Measurements from ENCODE around the gene LAMTOR1.

The LAMTOR1 gene

DNA sequence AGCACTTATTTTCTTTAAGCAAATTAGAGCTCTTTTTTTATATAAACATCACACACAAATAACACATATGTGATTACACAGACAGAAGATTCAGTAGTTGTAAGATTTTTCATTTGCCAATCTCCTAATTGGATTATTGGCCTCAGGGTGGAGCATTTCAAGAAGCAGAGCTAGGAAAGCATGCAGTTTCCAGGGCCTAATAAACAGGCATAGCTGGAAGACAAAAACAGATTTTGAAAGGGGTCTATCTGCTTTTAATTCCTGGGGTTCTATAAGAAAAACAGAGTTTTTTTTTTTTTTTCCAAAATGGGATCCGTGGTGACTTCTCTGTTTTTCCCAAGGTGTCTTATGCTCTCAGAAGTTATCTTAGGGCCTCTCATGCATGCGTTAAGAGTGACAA, 24.8 kb upstream of the LAMTOR1 start:
- TF ChIP-seq CTCF (IDR thresholded peaks at IDR 0.05; ENCODE audit: low read depth, low read length), result no peak

DNA sequence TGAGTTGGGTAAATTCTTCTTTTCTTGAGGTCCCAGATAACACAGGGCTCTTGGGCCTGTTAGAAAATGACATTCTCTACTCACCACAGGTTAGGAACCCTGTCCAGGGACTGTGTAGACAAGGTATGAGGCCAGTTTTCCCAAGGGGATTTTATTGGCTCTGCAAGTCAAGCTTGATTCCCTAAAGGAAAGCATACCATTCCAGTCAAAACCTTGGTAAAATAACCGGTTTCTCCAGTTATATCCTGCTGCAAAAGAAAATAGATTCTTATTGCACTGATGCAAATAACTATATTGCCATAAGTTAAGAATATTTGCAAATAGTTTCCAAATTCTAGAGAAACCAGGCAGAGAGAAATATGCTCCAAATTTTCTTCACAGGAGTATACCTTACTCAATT, 22.9 kb upstream of the LAMTOR1 start:
- H3K4me3 ChIP-seq (ENCODE audit: low read depth, low read length), result no peak overlapping the region
- TF ChIP-seq CTCF (IDR thresholded peaks at IDR 0.05; ENCODE audit: low read depth, low read length), result no peak

More for the DNA sequence above, 24.8 kb upstream of the LAMTOR1 start:
- no peak overlapping the region for H3K4me3 ChIP-seq (ENCODE audit: low read depth, low read length)

GRCh38 chr11:72124046-72124445, 20.9 kb upstream of the LAMTOR1 start:
- no peak overlapping the region for H3K4me3 ChIP-seq (ENCODE audit: low read depth, low read length)
- no peak for TF ChIP-seq CTCF (IDR thresholded peaks at IDR 0.05; ENCODE audit: low read depth, low read length)

GRCh38 chr11:72123117-72123653, 20.1 kb upstream of the LAMTOR1 start:
- H3K4me3 ChIP-seq (ENCODE audit: low read depth, low read length), result no peak overlapping the region
- TF ChIP-seq CTCF (IDR thresholded peaks at IDR 0.05; ENCODE audit: low read depth, low read length), result no peak

- H3K4me3 ChIP-seq (ENCODE audit: low read depth, low read length), result no peak overlapping the region
- no peak for TF ChIP-seq CTCF (IDR thresholded peaks at IDR 0.05; ENCODE audit: low read depth, low read length)
Observed at GRCh38 chr11:72122607-72123006, 19.5 kb upstream of the LAMTOR1 start.

DNA sequence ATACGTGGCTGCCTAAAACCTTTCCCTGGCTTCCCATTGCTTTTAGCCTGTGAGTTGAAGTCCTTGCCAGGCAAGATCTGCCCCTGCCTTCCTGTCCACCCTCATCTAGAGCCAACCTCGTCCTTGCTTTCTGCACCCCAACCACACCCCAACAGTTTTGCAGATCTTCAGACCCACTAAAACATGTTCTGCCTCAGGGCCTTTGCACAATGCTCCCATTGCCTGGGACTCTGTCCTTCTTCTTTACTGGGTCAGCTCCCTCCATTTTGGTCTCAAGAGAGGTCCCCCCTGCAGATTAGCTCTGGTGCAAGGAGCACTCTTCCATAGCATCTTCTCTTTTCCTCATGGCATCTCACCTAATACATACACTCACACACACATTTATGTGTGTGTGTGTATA, 17.8 kb upstream of the LAMTOR1 start:
- TF ChIP-seq CTCF (IDR thresholded peaks at IDR 0.05; ENCODE audit: low read depth, low read length), result no peak
- no peak overlapping the region for H3K4me3 ChIP-seq (ENCODE audit: low read depth, low read length)

GRCh38 chr11:72119198-72119597, 16.1 kb upstream of the LAMTOR1 start:
- no peak for TF ChIP-seq CTCF (IDR thresholded peaks at IDR 0.05; ENCODE audit: low read depth, low read length)
- H3K4me3 ChIP-seq (ENCODE audit: low read depth, low read length), result no peak overlapping the region
